Activated CD8-positive, alpha-beta memory T cell treated with anti-CD3 and anti-CD28 coated beads, Interleukin-2, amount 10 ng/mL, durations not matched to agents 7 days and 5 days (primary cell): ENCODE data around the gene HLA-DQB2. TPM values are rescaled to one million over a fixed set of nuclear protein-coding genes. Genes with fewer than 3 reads are reported as not detected.
"Not testable (repeated sequence)": the region's sequence is repeated elsewhere in the genome, so short reads cannot be mapped to it uniquely, and the experiment has no call there.

ENCODE experiments used
- ATAC-seq: fragments of 150-1000 bp; cut with Tn5 transposase; one replicate; pipeline ENCODE4 v1.10.0; 2021; ENCODE audit warnings: moderate library complexity
- CTCF ChIA-PET: fragments of 350-600 bp; sonication (Branson Sonifier 250); formaldehyde crosslinking; loops from one replicate; lab custom pipeline; 2021; ENCODE audit warnings: antibody characterized with exemption; lab: Charles Lee
- DNase-seq: peaks from one replicate; pipeline ENCODE4 v3.0.0-alpha.2; 2020
- H3K27ac Mint-ChIP-seq: one replicate; pipeline ENCODE4 v1.8.0; 2021; ENCODE audit warnings: mild to moderate bottlenecking, mixed read lengths
- H3K27me3 Mint-ChIP-seq: one replicate; pipeline ENCODE4 v1.8.0; 2021; ENCODE audit warnings: mixed read lengths
- H3K36me3 Mint-ChIP-seq: one replicate; pipeline ENCODE4 v1.8.0; 2021; ENCODE audit warnings: mild to moderate bottlenecking, mixed read lengths
- H3K4me1 Mint-ChIP-seq: one replicate; pipeline ENCODE4 v1.8.0; 2021; ENCODE audit warnings: mixed read lengths
- H3K4me3 Mint-ChIP-seq: one replicate; pipeline ENCODE4 v1.8.0; 2021; ENCODE audit warnings: mild to moderate bottlenecking, moderate library complexity, mixed read lengths
- H3K9me3 Mint-ChIP-seq: one replicate; pipeline ENCODE4 v1.8.0; 2022; ENCODE audit warnings: low read depth, mixed read lengths
- total RNA-seq, 2 experiments: library from RNA; stranded (reverse); gene quantifications; one replicate each; pipeline ENCODE4 v1.2.3, GENCODE V29; 2021

The HLA-DQB2 gene
- total RNA-seq: 1 to 10 TPM; 2.9 to 4.2 TPM

GRCh38 chr6:32763421-32763820 is at the start of gene HLA-DQB2:
Gene HLA-DQB2, minus strand, starts transcription at chr6:32763532. Its CDS starts 62 bp downstream, at chr6:32763470.
- no peak for ATAC-seq
- Mint-ChIP-seq H3K27me3 (peaks cover 63% of the 10 kb centered on the region), H3K9me3 (no peaks in the 10 kb centered on the region), H3K4me3 (no peak within 1 kb of the TSS), H3K27ac (no peak within 1 kb of the TSS), H3K4me1 (peaks cover 2% of the 10 kb centered on the region), H3K36me3 (no peaks in the 10 kb centered on the region)
- CTCF ChIA-PET: no interaction called here
- no peak for DNase-seq

GRCh38 chr6:32809171-32809570 is 45.8 kb upstream of the HLA-DQB2 start:
- H3K4me1 Mint-ChIP-seq: peaks cover 6% of the 10 kb centered on the region
- ATAC-seq (no peak), DNase-seq (no peak)
- H3K4me3 Mint-ChIP-seq: no peak overlapping the region
- H3K9me3 Mint-ChIP-seq: no peaks in the 10 kb centered on the region
- CTCF ChIA-PET: interaction anchor here (0.9 to 1.7 kb wide), 6 partner anchors 13 to 395 kb away, joined by 3 to 5 read pairs (median 3); partner anchors contain the start of gene TAP2
- H3K36me3 Mint-ChIP-seq: no peaks in the 10 kb centered on the region
- H3K27ac Mint-ChIP-seq: no peak overlapping the region
- peaks cover 22% of the 10 kb centered on the region for H3K27me3 Mint-ChIP-seq

- peak; percentile 52 for DNase-seq
- CTCF ChIA-PET: interaction anchor here (0.7 kb wide), 1 partner anchor 393 kb away, joined by 4 read pairs; no protein-coding TSS in a partner anchor
- Mint-ChIP-seq H3K9me3 (no peaks in the 10 kb centered on the region), H3K4me1 (peaks cover 6% of the 10 kb centered on the region), H3K27ac (no peak overlapping the region), H3K4me3 (no peak overlapping the region), H3K27me3 (peaks cover 42% of the 10 kb centered on the region), H3K36me3 (no peaks in the 10 kb centered on the region)
- ATAC-seq: no peak
These were observed 43.8 kb upstream of the HLA-DQB2 start for GRCh38 chr6:32807020-32807580.

GRCh38 chr6:32805404-32805803 is 42.1 kb upstream of the HLA-DQB2 start:
- not testable (repeated sequence) for H3K27ac Mint-ChIP-seq

GRCh38 chr6:32803416-32803815 is 40.1 kb upstream of the HLA-DQB2 start:
- peaks cover 72% of the 10 kb centered on the region for H3K27me3 Mint-ChIP-seq
- no peaks in the 10 kb centered on the region for H3K36me3 Mint-ChIP-seq
- no peak overlapping the region for H3K27ac Mint-ChIP-seq
- CTCF ChIA-PET: interaction anchor here (1.4 kb wide), 1 partner anchor 64 kb away, joined by 3 read pairs; no protein-coding TSS in a partner anchor
- H3K9me3 Mint-ChIP-seq: peaks cover 2% of the 10 kb centered on the region
- peaks cover 6% of the 10 kb centered on the region for H3K4me1 Mint-ChIP-seq
- ATAC-seq (no peak), DNase-seq (no peak)
- no peak overlapping the region for H3K4me3 Mint-ChIP-seq

More at GRCh38 chr6:32805404-32805803, 42.1 kb upstream of the HLA-DQB2 start:
- H3K4me1 Mint-ChIP-seq, H3K9me3 Mint-ChIP-seq, ATAC-seq, H3K4me3 Mint-ChIP-seq, CTCF ChIA-PET, H3K36me3 Mint-ChIP-seq, DNase-seq: not testable (repeated sequence)
- H3K27me3 Mint-ChIP-seq: peaks cover 57% of the 10 kb centered on the region

GRCh38 chr6:32799740-32800139 is 36.4 kb upstream of the HLA-DQB2 start:
- peaks cover 81% of the 10 kb centered on the region for H3K27me3 Mint-ChIP-seq
- H3K4me3 Mint-ChIP-seq: no peak overlapping the region
- no peak overlapping the region for H3K27ac Mint-ChIP-seq
- no peaks in the 10 kb centered on the region for H3K36me3 Mint-ChIP-seq
- CTCF ChIA-PET: interaction anchor here (0.9 to 3.8 kb wide), 11 partner anchors 14 to 390 kb away, joined by 3 to 18 read pairs (median 3); partner anchors contain the start of gene TAP2
- peaks cover 2% of the 10 kb centered on the region for H3K9me3 Mint-ChIP-seq
- no peak for ATAC-seq
- H3K4me1 Mint-ChIP-seq: peaks cover 18% of the 10 kb centered on the region
- DNase-seq: no peak

- H3K4me1 Mint-ChIP-seq: peaks cover 24% of the 10 kb centered on the region
- DNase-seq: no peak
- no peak overlapping the region for H3K4me3 Mint-ChIP-seq
- H3K27ac Mint-ChIP-seq: no peak overlapping the region
- ATAC-seq: no peak
- CTCF ChIA-PET: interaction anchor here (0.9 to 3.8 kb wide), 11 partner anchors 14 to 390 kb away, joined by 3 to 18 read pairs (median 3); partner anchors contain the start of gene TAP2
- peaks cover 81% of the 10 kb centered on the region for H3K27me3 Mint-ChIP-seq
- peaks cover 2% of the 10 kb centered on the region for H3K9me3 Mint-ChIP-seq
- no peaks in the 10 kb centered on the region for H3K36me3 Mint-ChIP-seq
These were observed 35.8 kb upstream of the HLA-DQB2 start for GRCh38 chr6:32799168-32799567.

GRCh38 chr6:32796848-32797776 is 33.8 kb upstream of the HLA-DQB2 start:
- Mint-ChIP-seq H3K4me1 (peaks cover 29% of the 10 kb centered on the region), H3K9me3 (peaks cover 2% of the 10 kb centered on the region), H3K4me3 (peak overlapping the region; percentile 61), H3K27ac (no peak overlapping the region), H3K36me3 (no peaks in the 10 kb centered on the region), H3K27me3 (peaks cover 81% of the 10 kb centered on the region)
- DNase-seq (peak; percentile 83), ATAC-seq (peak; percentile 77)
- CTCF ChIA-PET: interaction anchor here (0.6 to 3.8 kb wide), 10 partner anchors 12 to 392 kb away, joined by 3 to 18 read pairs (median 4); partner anchors contain the start of genes HLA-DRA and TAP1

GRCh38 chr6:32794510-32794909 is 31.2 kb upstream of the HLA-DQB2 start:
- peaks cover 29% of the 10 kb centered on the region for H3K4me1 Mint-ChIP-seq
- H3K36me3 Mint-ChIP-seq: no peaks in the 10 kb centered on the region
- no peak overlapping the region for H3K27ac Mint-ChIP-seq
- H3K27me3 Mint-ChIP-seq: peaks cover 84% of the 10 kb centered on the region
- CTCF ChIA-PET: interaction anchor here (1.0 to 3.2 kb wide), 8 partner anchors 9 to 549 kb away, joined by 3 to 23 read pairs (median 6); no protein-coding TSS in a partner anchor
- H3K4me3 Mint-ChIP-seq: no peak overlapping the region
- DNase-seq: no peak
- peaks cover 2% of the 10 kb centered on the region for H3K9me3 Mint-ChIP-seq
- no peak for ATAC-seq

- peaks cover 80% of the 10 kb centered on the region for H3K27me3 Mint-ChIP-seq
- H3K27ac Mint-ChIP-seq: no peak overlapping the region
- H3K4me3 Mint-ChIP-seq: no peak overlapping the region
- CTCF ChIA-PET: interaction anchor here (1.1 to 3.2 kb wide), 6 partner anchors 8 to 547 kb away, joined by 3 to 23 read pairs (median 7); no protein-coding TSS in a partner anchor
- H3K36me3 Mint-ChIP-seq: no peaks in the 10 kb centered on the region
- DNase-seq: no peak
- H3K9me3 Mint-ChIP-seq: no peaks in the 10 kb centered on the region
- ATAC-seq: no peak
- peaks cover 29% of the 10 kb centered on the region for H3K4me1 Mint-ChIP-seq
These were observed 29.6 kb upstream of the HLA-DQB2 start for GRCh38 chr6:32792901-32793435.

GRCh38 chr6:32790306-32790705 is 27.0 kb upstream of the HLA-DQB2 start:
- Mint-ChIP-seq H3K27me3 (peaks cover 88% of the 10 kb centered on the region), H3K9me3 (no peaks in the 10 kb centered on the region), H3K4me1 (peaks cover 18% of the 10 kb centered on the region), H3K27ac (no peak overlapping the region), H3K36me3 (no peaks in the 10 kb centered on the region), H3K4me3 (no peak overlapping the region)
- CTCF ChIA-PET: no interaction called here
- no peak for DNase-seq
- ATAC-seq: no peak

- peaks cover 2% of the 10 kb centered on the region for H3K4me1 Mint-ChIP-seq
- no peaks in the 10 kb centered on the region for H3K36me3 Mint-ChIP-seq
- DNase-seq (no peak), ATAC-seq (peak; percentile 78)
- peaks cover 74% of the 10 kb centered on the region for H3K27me3 Mint-ChIP-seq
- no peaks in the 10 kb centered on the region for H3K9me3 Mint-ChIP-seq
- CTCF ChIA-PET: interaction anchor here (0.7 to 5.5 kb wide), 32 partner anchors 9 to 541 kb away, joined by 3 to 49 read pairs (median 4); partner anchors contain the start of gene TAP2
- no peak overlapping the region for H3K27ac Mint-ChIP-seq
- no peak overlapping the region for H3K4me3 Mint-ChIP-seq
These were observed 22.6 kb upstream of the HLA-DQB2 start for GRCh38 chr6:32785781-32786533.
